ENCODE results near the gene KCNJ14. TPM values are rescaled to one million over a fixed set of nuclear protein-coding genes. Genes with fewer than 3 reads are reported as not detected.

KCNJ14 gene
- total and polyA plus RNA-seq, 2 of the 8 experiments (the other 6 are each of a cell fraction or from before 2014, with no cell fraction given): 0.45 to 0.89 TPM

DNA sequence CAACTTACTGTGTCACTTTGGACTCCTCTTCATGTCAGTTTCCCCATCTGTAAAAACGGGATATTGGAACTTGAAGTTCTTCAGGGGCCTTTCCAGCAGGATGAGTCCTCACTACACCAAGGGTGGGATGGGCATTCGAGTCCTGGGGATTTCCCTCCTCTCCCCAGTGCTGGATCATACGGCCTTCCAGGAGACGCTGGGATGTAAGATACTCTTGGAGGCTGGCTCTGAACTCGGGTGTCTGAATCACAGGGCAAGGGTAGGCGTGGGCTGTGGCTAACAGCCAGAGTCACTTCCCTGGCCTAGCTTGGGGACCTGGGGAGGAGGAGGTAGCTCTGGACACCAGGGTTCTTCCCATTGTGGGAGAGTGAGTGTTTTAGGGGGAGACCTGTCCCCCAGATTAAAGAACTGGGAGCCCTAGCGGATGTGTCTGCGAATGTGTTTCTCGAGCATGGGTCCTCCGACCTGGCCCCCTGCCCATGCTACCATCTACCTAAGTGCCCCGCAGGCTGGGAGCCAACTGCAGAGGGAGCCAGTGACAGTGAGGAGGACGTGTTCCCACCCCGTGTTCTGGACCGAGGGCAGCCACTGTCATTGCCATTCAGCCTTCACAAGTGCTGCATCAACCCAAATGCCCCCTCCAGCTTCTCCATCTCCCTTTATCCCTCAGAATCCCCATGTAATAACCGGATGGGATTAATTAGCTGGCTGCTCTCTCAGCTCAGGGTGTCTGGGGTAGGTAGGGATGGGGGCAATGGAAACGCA lies 11.4 kb downstream of the KCNJ14 start:
- Histone ChIP-seq H4K91ac (replicated peaks; ENCODE audit: insufficient read length, low read length) (no peak overlapping the region), H3K36me3 (ENCODE audit: control insufficient read depth in 2 of 4, insufficient read depth in 4 of 4, low read length in 3 of 4) (peaks cover 11 to 18% (median 13%) of the 10 kb centered on the region in 4 experiments), H4K8ac (ENCODE audit: extremely low read depth, insufficient read depth, low read length) (peak overlapping the region; percentile 22; the same call in 1 of the 2 replicates), H2BK120ac (replicated peaks; ENCODE audit: low read depth, low read length) (no peak overlapping the region), H3K18ac (ENCODE audit: extremely low read depth, low read length) (no peak overlapping the region), H3K79me2 (ENCODE audit: control insufficient read depth in 1 of 2, insufficient read depth in 2 of 2, low read length in 2 of 2) (peaks cover 0 to 12% of the 10 kb centered on the region in 2 experiments; a peak in 1 of 4 replicates), H2BK5ac (ENCODE audit: low read depth, low read length) (no peak overlapping the region), H3K4ac (replicated peaks; ENCODE audit: insufficient read length, low read depth, low read length) (no peak overlapping the region), H2BK15ac (ENCODE audit: low read length) (0 out of 2 replicates have a peak overlapping the region, but pooled peaks have one; percentile 46), H2AFZ (ENCODE audit: low read length) (no peak overlapping the region), H4K20me1 (replicated peaks in 1 of 2; ENCODE audit: control insufficient read depth in 1 of 2, insufficient read depth in 2 of 2, low read length in 2 of 2) (peaks cover 3 to 10% of the 10 kb centered on the region in 2 experiments), H3K9me3 (ENCODE audit: insufficient read depth in 2 of 2, low read depth in 1 of 2, low read length in 1 of 2) (peaks cover 0 to 5% of the 10 kb centered on the region in 2 experiments; a peak in 1 of 4 replicates), H3K23me2 (ENCODE audit: low read depth, low read length) (no peaks in the 10 kb centered on the region; the same call in 1 of the 2 replicates), H2BK12ac (ENCODE audit: low read depth, low read length) (no peak overlapping the region), H3K27ac (ENCODE audit: low read depth, low read length) (no peak overlapping the region), H3K4me1 (replicated peaks in 1 of 4; ENCODE audit: control insufficient read depth in 3 of 4, insufficient read depth in 4 of 4, low read length in 3 of 4) (peaks cover 0 to 9% (median 2%) of the 10 kb centered on the region in 4 experiments; a peak in 3 of 7 replicates), H3K23ac (ENCODE audit: insufficient read length) (no peak overlapping the region), H2AK5ac (ENCODE audit: low read depth, low read length) (no peak overlapping the region), H3K9ac (replicated peaks in 1 of 4; ENCODE audit: extremely low read depth in 1 of 4, low read depth in 3 of 4, low read length in 3 of 4) (no peak overlapping the region), H3K4me2 (ENCODE audit: insufficient read depth in 1 of 2, low read depth in 2 of 2, low read length in 2 of 2) (no peak overlapping the region), H3K79me1 (ENCODE audit: low read depth, low read length) (0 out of 2 replicates have a peak, but pooled peaks cover 4% of the 10 kb centered on the region), H3K27me3 (replicated peaks in 1 of 4; ENCODE audit: control insufficient read depth in 3 of 4, extremely low read depth in 1 of 4, insufficient read depth in 3 of 4, low read length in 3 of 4) (no peaks in the 10 kb centered on the region), H4K5ac (ENCODE audit: insufficient read length, low read depth, low read length) (no peak overlapping the region), H2BK20ac (ENCODE audit: low read length) (no peak overlapping the region), H3K4me3 (ENCODE audit: extremely low read depth in 1 of 4, insufficient read depth in 2 of 4, low read depth in 3 of 4, low read length in 4 of 4) (no peak overlapping the region), H3K56ac (replicated peaks; ENCODE audit: insufficient read length, low read depth, low read length) (no peak overlapping the region), H3K14ac (ENCODE audit: insufficient read length) (no peak overlapping the region)
- FAIRE-seq (no peak), DNase-seq (ENCODE audit: low read depth in 1 of 2, low spot score in 2 of 2) (no peak)
- TF ChIP-seq E2F6 (IDR thresholded peaks at IDR 0.05) (no peak), ASH2L (IDR thresholded peaks at IDR 0.05; ENCODE audit: low read length) (no peak), TBP (IDR thresholded peaks at IDR 0.05; ENCODE audit: low read depth, low read length) (no peak), PHF8 (conservative IDR thresholded peaks at IDR 0.05; ENCODE audit: low read depth, low read length) (no peak), CEBPB (IDR thresholded peaks at IDR 0.05; ENCODE audit: low read depth, low read length) (no peak), RAD21 (IDR thresholded peaks at IDR 0.05 in 1 of 2, conservative IDR thresholded peaks at IDR 0.05 in 1 of 2; ENCODE audit: low read depth in 2 of 2, low read length in 2 of 2) (peak in 1 of 2 experiments; percentile 17; a peak in 1 of 4 replicates), CTCF (IDR thresholded peaks at IDR 0.05; ENCODE audit: control extremely low read depth in 1 of 3, insufficient read depth in 1 of 3, low read depth in 1 of 3, low read length in 3 of 3) (peak in 1 of 3 experiments; percentile 6; a peak in 1 of 4 replicates)
- POLR2A ChIA-PET (ENCODE audit: partially characterized antibody): interaction anchor here (0.6 to 2.8 kb wide), 8 partner anchors 8 to 78 kb away, joined by 3 to 8 read pairs (median 4); partner anchors contain the start of gene KCNJ14
- WGBS, 2 experiments (ENCODE audit: extremely low coverage in 1 of 2, insufficient coverage in 1 of 2, insufficient read length in 1 of 2, insufficient replicate concordance in 2 of 2, low coverage in 1 of 2, low lambda C conversion rate in 2 of 2, missing lambda C conversion rate in 1 of 2): 87% methylated on average over 16 of the region's 16 CpGs; no CpG with 5 or more reads in 1 of the 2 experiments
- CTCF ChIA-PET (ENCODE audit: partially characterized antibody): interaction anchor here (0.6 to 2.4 kb wide), 3 partner anchors 22 to 76 kb away, joined by 3 to 5 read pairs (median 5); partner anchors contain the start of gene KDELR1

Data from H1 (cell line).